Fibroblast of mammary gland (primary cell): ENCODE results near the gene SLC37A1.
A peak's percentile ranks its signal among the peaks of the same experiment; 100 is the strongest.

ENCODE experiments used
- DNase-seq: peaks from one replicate; pipeline ENCODE4 v3.0.0-alpha.2; 2010; ENCODE audit warnings: low read depth
- H3K4me3 ChIP-seq: 2 replicates; pipeline ENCODE4 v1.5.1; 2011; ENCODE audit warnings: low read depth, mild to moderate bottlenecking, low read length, moderate library complexity; ENCODE audit not compliant: control insufficient read depth
- TF ChIP-seq, protein P1 (sequence below): conservative IDR thresholded peaks from 2 replicates; pipeline ENCODE4 v1.5.1; 2011; ENCODE audit warnings: low read depth, low read length, inconsistent platforms; ENCODE audit not compliant: control insufficient read depth, insufficient read depth

SLC37A1 gene

GRCh38 chr21:42490720-42491119 lies 22.9 kb upstream of the SLC37A1 start:
- H3K4me3 ChIP-seq = no peak overlapping the region
- TF ChIP-seq, protein P1, sequence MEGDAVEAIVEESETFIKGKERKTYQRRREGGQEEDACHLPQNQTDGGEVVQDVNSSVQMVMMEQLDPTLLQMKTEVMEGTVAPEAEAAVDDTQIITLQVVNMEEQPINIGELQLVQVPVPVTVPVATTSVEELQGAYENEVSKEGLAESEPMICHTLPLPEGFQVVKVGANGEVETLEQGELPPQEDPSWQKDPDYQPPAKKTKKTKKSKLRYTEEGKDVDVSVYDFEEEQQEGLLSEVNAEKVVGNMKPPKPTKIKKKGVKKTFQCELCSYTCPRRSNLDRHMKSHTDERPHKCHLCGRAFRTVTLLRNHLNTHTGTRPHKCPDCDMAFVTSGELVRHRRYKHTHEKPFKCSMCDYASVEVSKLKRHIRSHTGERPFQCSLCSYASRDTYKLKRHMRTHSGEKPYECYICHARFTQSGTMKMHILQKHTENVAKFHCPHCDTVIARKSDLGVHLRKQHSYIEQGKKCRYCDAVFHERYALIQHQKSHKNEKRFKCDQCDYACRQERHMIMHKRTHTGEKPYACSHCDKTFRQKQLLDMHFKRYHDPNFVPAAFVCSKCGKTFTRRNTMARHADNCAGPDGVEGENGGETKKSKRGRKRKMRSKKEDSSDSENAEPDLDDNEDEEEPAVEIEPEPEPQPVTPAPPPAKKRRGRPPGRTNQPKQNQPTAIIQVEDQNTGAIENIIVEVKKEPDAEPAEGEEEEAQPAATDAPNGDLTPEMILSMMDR = no peak
- DNase-seq = no peak

GRCh38 chr21:42491328-42491727 lies 22.3 kb upstream of the SLC37A1 start:
- TF ChIP-seq, protein P1 = no peak
- DNase-seq = no peak
- H3K4me3 ChIP-seq = no peak overlapping the region

GRCh38 chr21:42492201-42492600 lies 21.5 kb upstream of the SLC37A1 start:
- no peak overlapping the region for H3K4me3 ChIP-seq
- no peak for DNase-seq
- TF ChIP-seq, protein P1 = no peak

GRCh38 chr21:42493109-42494060 lies 20.3 kb upstream of the SLC37A1 start:
- TF ChIP-seq, protein P1 = no peak
- H3K4me3 ChIP-seq = no peak overlapping the region
- DNase-seq = no peak

DNA sequence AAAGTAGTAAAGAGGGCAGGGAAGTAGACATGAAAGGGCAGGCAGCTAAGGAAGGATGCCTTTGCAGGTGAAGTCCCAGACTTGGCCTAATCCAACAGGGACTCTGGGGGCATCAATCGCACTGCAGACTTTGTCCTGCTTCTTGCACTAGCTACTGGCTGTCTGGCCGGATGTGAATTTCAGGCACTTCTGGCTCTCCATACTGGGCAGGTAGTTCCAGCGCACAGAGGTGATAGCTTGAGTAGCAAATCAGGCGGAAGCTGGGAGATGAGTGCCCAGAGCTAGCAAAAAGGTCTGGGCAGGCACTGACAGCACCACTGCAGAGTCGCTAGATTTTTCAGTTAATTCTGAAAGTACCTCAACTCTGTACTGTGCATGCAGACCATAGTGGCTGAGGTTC lies 18.6 kb upstream of the SLC37A1 start:
- TF ChIP-seq, protein P1 = no peak
- DNase-seq = no peak
- no peak overlapping the region for H3K4me3 ChIP-seq

DNA sequence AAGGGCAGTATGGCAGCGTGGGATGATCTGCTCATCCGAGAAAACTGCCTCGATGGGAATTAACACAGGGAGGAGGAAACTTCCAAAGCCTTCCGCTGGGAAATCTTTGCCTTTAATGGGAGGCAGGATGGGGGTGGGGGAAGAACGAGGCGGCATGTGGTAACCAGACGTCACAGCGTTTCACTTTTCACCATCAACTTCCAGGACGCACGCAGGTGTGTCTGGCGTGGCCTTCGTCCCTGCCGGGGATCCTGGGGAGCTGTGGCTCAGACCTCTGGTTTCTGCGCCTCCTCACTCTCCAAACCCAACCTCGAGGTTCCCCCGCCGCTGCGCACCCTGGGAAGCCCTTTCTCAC lies 17.9 kb upstream of the SLC37A1 start:
- peak; percentile 25 for DNase-seq
- TF ChIP-seq, protein P1 = no peak
- peak overlapping the region; percentile 59 for H3K4me3 ChIP-seq
